Parathyroid adenoma (tissue), 2 donors: Measurements from ENCODE around the gene LUC7L.

ENCODE experiments used
- H2AFZ ChIP-seq: fragments of 300-600 bp; sonication (generic); one replicate; pipeline ENCODE4 v1.7.0; 2017; ENCODE audit warnings: antibody characterized with exemption, mild to moderate bottlenecking
- H3K27ac ChIP-seq: fragments of 300-600 bp; sonication (generic); one replicate; pipeline ENCODE4 v1.7.0; 2017
- H3K27me3 ChIP-seq: fragments of 300-600 bp; sonication (generic); one replicate; pipeline ENCODE4 v1.7.0; 2017; ENCODE audit warnings: low read length; ENCODE audit not compliant: control insufficient read depth, insufficient read depth
- H3K36me3 ChIP-seq: fragments of 300-600 bp; sonication (generic); one replicate; pipeline ENCODE4 v1.7.0; 2017; ENCODE audit warnings: low read length; ENCODE audit not compliant: control insufficient read depth, insufficient read depth
- H3K4me1 ChIP-seq: fragments of 300-600 bp; sonication (generic); one replicate; pipeline ENCODE4 v1.7.0; 2017; ENCODE audit warnings: control low read depth
- H3K4me2 ChIP-seq: fragments of 300-600 bp; sonication (generic); one replicate; pipeline ENCODE4 v1.7.0; 2017; ENCODE audit warnings: low read length
- H3K4me3 ChIP-seq: fragments of 300-600 bp; sonication (generic); one replicate; pipeline ENCODE4 v1.7.0; 2017; ENCODE audit warnings: low read depth, low read length
- H3K79me2 ChIP-seq: fragments of 300-600 bp; sonication (generic); one replicate; pipeline ENCODE4 v1.7.0; 2017; ENCODE audit warnings: control low read depth
- H3K9ac ChIP-seq: fragments of 300-600 bp; sonication (generic); one replicate; pipeline ENCODE4 v1.7.0; 2017; ENCODE audit warnings: mild to moderate bottlenecking
- H3K9me3 ChIP-seq: fragments of 300-600 bp; sonication (generic); one replicate; pipeline ENCODE4 v1.7.0; 2017; ENCODE audit warnings: low read length; ENCODE audit not compliant: control insufficient read depth
- CTCF ChIP-seq: fragments of 300-600 bp; sonication (generic); IDR thresholded peaks from one replicate; pipeline ENCODE4 v1.7.0; 2017; ENCODE audit warnings: antibody characterized with exemption, mild to moderate bottlenecking
- donor health status: primary hyperparathyroidism.

The LUC7L gene

GRCh38 chr16:203246-203645 is 26.0 kb downstream of the LUC7L start:
- H3K4me2 ChIP-seq = no peak overlapping the region
- H3K79me2 ChIP-seq = peaks cover 8% of the 10 kb centered on the region
- no peak overlapping the region for H3K9ac ChIP-seq
- H3K27me3 ChIP-seq = no peaks in the 10 kb centered on the region
- H3K9me3 ChIP-seq = no peaks in the 10 kb centered on the region
- H2AFZ ChIP-seq = no peak overlapping the region
- H3K4me3 ChIP-seq = no peak overlapping the region
- TF ChIP-seq CTCF = no peak
- no peak overlapping the region for H3K27ac ChIP-seq
- H3K4me1 ChIP-seq = no peaks in the 10 kb centered on the region
- no peaks in the 10 kb centered on the region for H3K36me3 ChIP-seq

- Histone ChIP-seq H3K4me1 (no peaks in the 10 kb centered on the region), H2AFZ (no peak overlapping the region), H3K9me3 (no peaks in the 10 kb centered on the region), H3K4me3 (no peak overlapping the region), H3K27me3 (no peaks in the 10 kb centered on the region), H3K36me3 (no peaks in the 10 kb centered on the region), H3K27ac (no peak overlapping the region), H3K9ac (no peak overlapping the region), H3K79me2 (peaks cover 8% of the 10 kb centered on the region), H3K4me2 (no peak overlapping the region)
- TF ChIP-seq CTCF = no peak
Observed at GRCh38 chr16:200388-200787, 28.9 kb downstream of the LUC7L start.

- Histone ChIP-seq H3K4me3 (no peak overlapping the region), H3K9me3 (no peaks in the 10 kb centered on the region), H3K9ac (no peak overlapping the region), H3K4me1 (no peaks in the 10 kb centered on the region), H3K4me2 (no peak overlapping the region), H2AFZ (no peak overlapping the region), H3K27ac (no peak overlapping the region), H3K27me3 (no peaks in the 10 kb centered on the region), H3K79me2 (peaks cover 6% of the 10 kb centered on the region), H3K36me3 (no peaks in the 10 kb centered on the region)
- no peak for TF ChIP-seq CTCF
Observed at GRCh38 chr16:194516-194915, 34.7 kb downstream of the LUC7L start.

- TF ChIP-seq CTCF = no peak
- H2AFZ ChIP-seq = no peak overlapping the region
- no peaks in the 10 kb centered on the region for H3K4me1 ChIP-seq
- H3K9me3 ChIP-seq = no peaks in the 10 kb centered on the region
- H3K27me3 ChIP-seq = no peaks in the 10 kb centered on the region
- H3K4me3 ChIP-seq = no peak overlapping the region
- peaks cover under 1% of the 10 kb centered on the region for H3K79me2 ChIP-seq
- no peak overlapping the region for H3K27ac ChIP-seq
- no peak overlapping the region for H3K4me2 ChIP-seq
- H3K9ac ChIP-seq = no peak overlapping the region
- H3K36me3 ChIP-seq = no peaks in the 10 kb centered on the region
Observed at GRCh38 chr16:193441-193840, 35.8 kb downstream of the LUC7L start.

- H3K27ac ChIP-seq = no peak overlapping the region
- H3K9ac ChIP-seq = no peak overlapping the region
- H3K9me3 ChIP-seq = no peaks in the 10 kb centered on the region
- H3K27me3 ChIP-seq = no peaks in the 10 kb centered on the region
- H3K4me2 ChIP-seq = no peak overlapping the region
- TF ChIP-seq CTCF = no peak
- no peaks in the 10 kb centered on the region for H3K4me1 ChIP-seq
- H3K4me3 ChIP-seq = no peak overlapping the region
- H3K36me3 ChIP-seq = no peaks in the 10 kb centered on the region
- no peak overlapping the region for H2AFZ ChIP-seq
- no peaks in the 10 kb centered on the region for H3K79me2 ChIP-seq
Observed at GRCh38 chr16:192686-193085, 36.6 kb downstream of the LUC7L start.
